ENCODE data around the gene ULBP2. TPM values are rescaled to one million over a fixed set of nuclear protein-coding genes. Genes with fewer than 3 reads are reported as not detected.
"Not testable (repeated sequence)": the region's sequence is repeated elsewhere in the genome, so short reads cannot be mapped to it uniquely, and the experiment has no call there.

ULBP2 gene
- total RNA-seq, 2 donors from 2014 or later = 2.8 to 3.7 TPM

GRCh38 chr6:149901444-149902140 is 40.2 kb upstream of the ULBP2 start:
- no peaks in the 10 kb centered on the region for H3K9me3 ChIP-seq (ENCODE audit: control insufficient read depth, low read length, poor library complexity, severe bottlenecking)
- DNase-seq (no peak), ATAC-seq (no peak)
- Mint-ChIP-seq H3K27ac (no peak overlapping the region), H3K36me3 (ENCODE audit: low read depth) (peaks cover 2% of the 10 kb centered on the region), H3K4me3 (no peak overlapping the region), H3K27me3 (peaks cover 18% of the 10 kb centered on the region), H3K4me1 (peaks cover 14% of the 10 kb centered on the region)

- Mint-ChIP-seq H3K36me3 (ENCODE audit: low read depth) (peaks cover 2% of the 10 kb centered on the region), H3K4me1 (peaks cover 2% of the 10 kb centered on the region), H3K4me3 (no peak overlapping the region), H3K27ac (no peak overlapping the region), H3K27me3 (peaks cover 14% of the 10 kb centered on the region)
- DNase-seq (no peak), ATAC-seq (no peak)
- no peaks in the 10 kb centered on the region for H3K9me3 ChIP-seq (ENCODE audit: control insufficient read depth, low read length, poor library complexity, severe bottlenecking)
These were observed 37.7 kb upstream of the ULBP2 start for GRCh38 chr6:149903938-149904611.

- H3K36me3 Mint-ChIP-seq (ENCODE audit: low read depth) = no peaks in the 10 kb centered on the region
- DNase-seq (no peak), ATAC-seq (no peak)
- H3K4me1 Mint-ChIP-seq = no peaks in the 10 kb centered on the region
- no peak overlapping the region for H3K27ac Mint-ChIP-seq
- peaks cover 9% of the 10 kb centered on the region for H3K27me3 Mint-ChIP-seq
- no peak overlapping the region for H3K4me3 Mint-ChIP-seq
- no peaks in the 10 kb centered on the region for H3K9me3 ChIP-seq (ENCODE audit: control insufficient read depth, low read length, poor library complexity, severe bottlenecking)
These were observed 37.0 kb upstream of the ULBP2 start for GRCh38 chr6:149904661-149905370.

- DNase-seq = no peak
- H3K9me3 ChIP-seq (ENCODE audit: control insufficient read depth, low read length, poor library complexity, severe bottlenecking) = no peaks in the 10 kb centered on the region
- no peaks in the 10 kb centered on the region for H3K4me1 Mint-ChIP-seq
- no peak for ATAC-seq
- H3K36me3 Mint-ChIP-seq (ENCODE audit: low read depth) = no peaks in the 10 kb centered on the region
- H3K4me3 Mint-ChIP-seq = no peak overlapping the region
- H3K27me3 Mint-ChIP-seq = peaks cover 13% of the 10 kb centered on the region
- no peak overlapping the region for H3K27ac Mint-ChIP-seq
These were observed 36.4 kb upstream of the ULBP2 start for GRCh38 chr6:149905371-149905910.

- Mint-ChIP-seq H3K4me1 (no peaks in the 10 kb centered on the region), H3K27ac (no peak overlapping the region), H3K27me3 (peaks cover 18% of the 10 kb centered on the region), H3K36me3 (ENCODE audit: low read depth) (no peaks in the 10 kb centered on the region), H3K4me3 (no peak overlapping the region)
- DNase-seq (no peak), ATAC-seq (no peak)
- no peaks in the 10 kb centered on the region for H3K9me3 ChIP-seq (ENCODE audit: control insufficient read depth, low read length, poor library complexity, severe bottlenecking)
These were observed 35.9 kb upstream of the ULBP2 start for GRCh38 chr6:149905911-149906371.

GRCh38 chr6:149906405-149906804 is 35.4 kb upstream of the ULBP2 start:
- no peaks in the 10 kb centered on the region for H3K4me1 Mint-ChIP-seq
- DNase-seq (no peak), ATAC-seq (no peak)
- H3K4me3 Mint-ChIP-seq = no peak overlapping the region
- H3K27ac Mint-ChIP-seq = no peak overlapping the region
- H3K9me3 ChIP-seq (ENCODE audit: control insufficient read depth, low read length, poor library complexity, severe bottlenecking) = no peaks in the 10 kb centered on the region
- H3K36me3 Mint-ChIP-seq (ENCODE audit: low read depth) = no peaks in the 10 kb centered on the region
- peaks cover 23% of the 10 kb centered on the region for H3K27me3 Mint-ChIP-seq

GRCh38 chr6:149907317-149907716 is 34.5 kb upstream of the ULBP2 start:
- H3K4me3 Mint-ChIP-seq = no peak overlapping the region
- no peak overlapping the region for H3K27ac Mint-ChIP-seq
- no peak for ATAC-seq
- H3K9me3 ChIP-seq (ENCODE audit: control insufficient read depth, low read length, poor library complexity, severe bottlenecking) = no peaks in the 10 kb centered on the region
- H3K27me3 Mint-ChIP-seq = peaks cover 24% of the 10 kb centered on the region
- H3K4me1 Mint-ChIP-seq = no peaks in the 10 kb centered on the region
- DNase-seq = no peak
- H3K36me3 Mint-ChIP-seq (ENCODE audit: low read depth) = no peaks in the 10 kb centered on the region

GRCh38 chr6:149908480-149908879 is 33.3 kb upstream of the ULBP2 start:
- not testable (repeated sequence) for ATAC-seq; H3K9me3 ChIP-seq (ENCODE audit: control insufficient read depth, low read length, poor library complexity, severe bottlenecking); H3K27ac Mint-ChIP-seq; H3K4me3 Mint-ChIP-seq; H3K36me3 Mint-ChIP-seq (ENCODE audit: low read depth); H3K4me1 Mint-ChIP-seq; DNase-seq
- H3K27me3 Mint-ChIP-seq = peaks cover 32% of the 10 kb centered on the region

GRCh38 chr6:149909701-149910470 is 31.9 kb upstream of the ULBP2 start:
- H3K9me3 ChIP-seq (ENCODE audit: control insufficient read depth, low read length, poor library complexity, severe bottlenecking) = no peaks in the 10 kb centered on the region
- Mint-ChIP-seq H3K27ac (no peak overlapping the region), H3K4me3 (no peak overlapping the region), H3K36me3 (ENCODE audit: low read depth) (no peaks in the 10 kb centered on the region), H3K27me3 (peaks cover 41% of the 10 kb centered on the region), H3K4me1 (no peaks in the 10 kb centered on the region)
- ATAC-seq = no peak
- DNase-seq = no peak

GRCh38 chr6:149910721-149911151 is 31.1 kb upstream of the ULBP2 start:
- peaks cover 38% of the 10 kb centered on the region for H3K27me3 Mint-ChIP-seq
- DNase-seq (no peak), ATAC-seq (no peak)
- no peak overlapping the region for H3K4me3 Mint-ChIP-seq
- no peak overlapping the region for H3K27ac Mint-ChIP-seq
- no peaks in the 10 kb centered on the region for H3K4me1 Mint-ChIP-seq
- no peaks in the 10 kb centered on the region for H3K9me3 ChIP-seq (ENCODE audit: control insufficient read depth, low read length, poor library complexity, severe bottlenecking)
- H3K36me3 Mint-ChIP-seq (ENCODE audit: low read depth) = no peaks in the 10 kb centered on the region

- H3K27me3 Mint-ChIP-seq = peaks cover 49% of the 10 kb centered on the region
- not testable (repeated sequence) for H3K27ac Mint-ChIP-seq; H3K4me1 Mint-ChIP-seq; H3K9me3 ChIP-seq (ENCODE audit: control insufficient read depth, low read length, poor library complexity, severe bottlenecking); H3K4me3 Mint-ChIP-seq; DNase-seq; ATAC-seq; H3K36me3 Mint-ChIP-seq (ENCODE audit: low read depth)
These were observed 29.1 kb upstream of the ULBP2 start for GRCh38 chr6:149912680-149913079.

- peaks cover 49% of the 10 kb centered on the region for H3K27me3 Mint-ChIP-seq
These were observed 28.7 kb upstream of the ULBP2 start for GRCh38 chr6:149913085-149913484.

More at GRCh38 chr6:149913085-149913484, 28.7 kb upstream of the ULBP2 start:
- Mint-ChIP-seq H3K27ac (no peak overlapping the region), H3K4me3 (no peak overlapping the region), H3K4me1 (no peaks in the 10 kb centered on the region), H3K36me3 (ENCODE audit: low read depth) (no peaks in the 10 kb centered on the region)
- DNase-seq = no peak
- ATAC-seq = no peak
- no peaks in the 10 kb centered on the region for H3K9me3 ChIP-seq (ENCODE audit: control insufficient read depth, low read length, poor library complexity, severe bottlenecking)
